Measurements from ENCODE around the gene CHAT.

Gene CHAT

GRCh38 chr10:49579621-49580020, 34.2 kb upstream of the CHAT start:
- TF ChIP-seq ZFP30 (CRISPR knock-in tag; IDR thresholded peaks at IDR 0.05) (peak; percentile 86), ESRRG (CRISPR knock-in tag; IDR thresholded peaks at IDR 0.05) (no peak), ISL1 (CRISPR knock-in tag; IDR thresholded peaks at IDR 0.05) (peak; percentile 75; the same call in 1 of the 2 replicates)
- ATAC-seq = peak; percentile 37; the same call in 1 of the 3 replicates

DNA sequence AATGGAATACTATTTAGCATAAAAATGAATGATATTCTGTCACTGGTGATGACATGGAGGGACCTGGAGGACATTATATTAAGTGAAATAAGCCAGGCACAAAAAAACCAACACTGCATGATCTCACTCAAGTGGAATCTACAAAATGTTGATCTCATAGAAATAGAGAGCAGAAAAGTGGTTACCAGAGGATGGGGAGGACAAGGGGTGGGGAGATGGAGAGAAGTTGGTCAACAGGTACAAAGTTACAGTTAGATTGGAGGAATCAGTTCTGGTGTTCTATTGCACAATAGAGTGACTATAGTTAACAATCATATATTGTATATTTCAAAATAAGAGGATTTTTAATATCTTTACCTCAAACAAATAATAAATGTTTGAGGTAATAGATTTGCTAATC, 28.4 kb upstream of the CHAT start:
- TF ChIP-seq ZNF565 (CRISPR knock-in tag; conservative IDR thresholded peaks at IDR 0.05; ENCODE audit: low read depth) = no peak
- 0 out of 2 replicates have a peak, but pooled peaks have one; percentile 36 for TF ChIP-seq PATZ1 (CRISPR knock-in tag; IDR thresholded peaks at IDR 0.05; ENCODE audit: borderline replicate concordance)
- peak; percentile 79 for TF ChIP-seq ZFP30 (CRISPR knock-in tag; IDR thresholded peaks at IDR 0.05)
- 0 out of 2 replicates have a peak, but pooled peaks have one; percentile 22 for TF ChIP-seq ZFP3 (CRISPR knock-in tag; IDR thresholded peaks at IDR 0.05)
- TF ChIP-seq ISL1 (CRISPR knock-in tag; IDR thresholded peaks at IDR 0.05) = peak; percentile 80
- no peak for TF ChIP-seq SNAI2 (CRISPR knock-in tag; IDR thresholded peaks at IDR 0.05)
- TF ChIP-seq, protein P1, sequence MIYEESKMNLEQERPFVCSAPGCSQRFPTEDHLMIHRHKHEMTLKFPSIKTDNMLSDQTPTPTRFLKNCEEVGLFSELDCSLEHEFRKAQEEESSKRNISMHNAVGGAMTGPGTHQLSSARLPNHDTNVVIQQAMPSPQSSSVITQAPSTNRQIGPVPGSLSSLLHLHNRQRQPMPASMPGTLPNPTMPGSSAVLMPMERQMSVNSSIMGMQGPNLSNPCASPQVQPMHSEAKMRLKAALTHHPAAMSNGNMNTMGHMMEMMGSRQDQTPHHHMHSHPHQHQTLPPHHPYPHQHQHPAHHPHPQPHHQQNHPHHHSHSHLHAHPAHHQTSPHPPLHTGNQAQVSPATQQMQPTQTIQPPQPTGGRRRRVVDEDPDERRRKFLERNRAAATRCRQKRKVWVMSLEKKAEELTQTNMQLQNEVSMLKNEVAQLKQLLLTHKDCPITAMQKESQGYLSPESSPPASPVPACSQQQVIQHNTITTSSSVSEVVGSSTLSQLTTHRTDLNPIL (CRISPR knock-in tag; IDR thresholded peaks at IDR 0.05; ENCODE audit: low read depth) = peak; percentile 94
- no peak for TF ChIP-seq ESRRG (CRISPR knock-in tag; IDR thresholded peaks at IDR 0.05)
- peak; percentile 27; the same call in 1 of the 2 replicates for TF ChIP-seq TCF4 (CRISPR knock-in tag; IDR thresholded peaks at IDR 0.05; ENCODE audit: borderline replicate concordance)

DNA sequence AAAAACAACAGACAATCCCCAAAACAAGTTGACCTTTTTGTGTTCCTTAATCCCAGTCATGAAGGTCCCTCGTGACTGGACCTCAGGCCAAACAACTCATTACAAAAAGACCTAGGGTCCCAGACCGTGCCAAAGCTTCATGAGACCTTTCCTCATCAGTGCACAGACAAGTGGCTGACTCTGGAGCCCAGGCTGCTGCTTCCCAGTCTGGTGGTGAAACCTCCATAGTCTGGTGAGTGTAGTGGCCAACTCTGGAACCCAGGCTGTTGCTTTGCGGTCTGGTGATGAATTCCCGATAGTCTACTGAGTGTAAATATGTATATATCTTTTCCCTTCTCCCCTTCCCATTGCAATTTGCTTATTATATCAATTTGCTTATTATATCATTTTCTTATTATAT, 25.9 kb upstream of the CHAT start:
- TF ChIP-seq CSDC2 (CRISPR knock-in tag; IDR thresholded peaks at IDR 0.05) = no peak
- TF ChIP-seq TCF4 (CRISPR knock-in tag; IDR thresholded peaks at IDR 0.05; ENCODE audit: borderline replicate concordance) = no peak
- TF ChIP-seq TOX (CRISPR knock-in tag; IDR thresholded peaks at IDR 0.05; ENCODE audit: borderline replicate concordance) = no peak
- TF ChIP-seq ZNF8 (CRISPR knock-in tag; IDR thresholded peaks at IDR 0.05) = no peak
- TF ChIP-seq ZC3H10 (CRISPR knock-in tag; IDR thresholded peaks at IDR 0.05) = no peak
- TF ChIP-seq GLIS3 (CRISPR knock-in tag; IDR thresholded peaks at IDR 0.05) = no peak
- TF ChIP-seq POU6F1 (CRISPR knock-in tag; IDR thresholded peaks at IDR 0.05; ENCODE audit: borderline replicate concordance, low read depth) = no peak
- TF ChIP-seq ZNF70 (CRISPR knock-in tag; IDR thresholded peaks at IDR 0.05) = no peak
- TF ChIP-seq, protein P1 (CRISPR knock-in tag; IDR thresholded peaks at IDR 0.05; ENCODE audit: low read depth) = no peak
- TF ChIP-seq ISL1 (CRISPR knock-in tag; IDR thresholded peaks at IDR 0.05) = no peak
- TF ChIP-seq RARB (CRISPR knock-in tag; IDR thresholded peaks at IDR 0.05) = no peak
- TF ChIP-seq OSR1 (CRISPR knock-in tag; IDR thresholded peaks at IDR 0.05) = no peak
- no peak for ATAC-seq

More for the DNA sequence above, 28.4 kb upstream of the CHAT start:
- ATAC-seq = peak; percentile 69

GRCh38 chr10:49592726-49593563, 20.9 kb upstream of the CHAT start:
- ATAC-seq = peak; percentile 86
- TF ChIP-seq ESRRG (CRISPR knock-in tag; IDR thresholded peaks at IDR 0.05) (no peak), CSRNP3 (CRISPR knock-in tag; IDR thresholded peaks at IDR 0.05) (no peak), CSDC2 (CRISPR knock-in tag; IDR thresholded peaks at IDR 0.05) (no peak), OSR1 (CRISPR knock-in tag; IDR thresholded peaks at IDR 0.05) (no peak), ZC3H10 (CRISPR knock-in tag; IDR thresholded peaks at IDR 0.05) (no peak), POU6F1 (CRISPR knock-in tag; IDR thresholded peaks at IDR 0.05; ENCODE audit: borderline replicate concordance, low read depth) (no peak), GLIS3 (CRISPR knock-in tag; IDR thresholded peaks at IDR 0.05) (no peak), TOX (CRISPR knock-in tag; IDR thresholded peaks at IDR 0.05; ENCODE audit: borderline replicate concordance) (no peak), TCF4 (CRISPR knock-in tag; IDR thresholded peaks at IDR 0.05; ENCODE audit: borderline replicate concordance) (no peak), ISL1 (CRISPR knock-in tag; IDR thresholded peaks at IDR 0.05) (no peak), ZFP3 (CRISPR knock-in tag; IDR thresholded peaks at IDR 0.05) (no peak), ZFP30 (CRISPR knock-in tag; IDR thresholded peaks at IDR 0.05) (no peak)
- TF ChIP-seq, protein P1 (CRISPR knock-in tag; IDR thresholded peaks at IDR 0.05; ENCODE audit: low read depth) = no peak

Data from SK-N-SH treated with all-trans-retinoic acid at 6 μM for 48 hours (cell line).